ENCODE results near the gene PSMB7. TPM values are rescaled to one million over a fixed set of nuclear protein-coding genes. Genes with fewer than 3 reads are reported as not detected.

PSMB7 gene
- total and polyA plus RNA-seq, 2 of the 8 experiments (the other 6 are each of a cell fraction or from before 2014, with no cell fraction given) = 222 to 357 TPM

DNA sequence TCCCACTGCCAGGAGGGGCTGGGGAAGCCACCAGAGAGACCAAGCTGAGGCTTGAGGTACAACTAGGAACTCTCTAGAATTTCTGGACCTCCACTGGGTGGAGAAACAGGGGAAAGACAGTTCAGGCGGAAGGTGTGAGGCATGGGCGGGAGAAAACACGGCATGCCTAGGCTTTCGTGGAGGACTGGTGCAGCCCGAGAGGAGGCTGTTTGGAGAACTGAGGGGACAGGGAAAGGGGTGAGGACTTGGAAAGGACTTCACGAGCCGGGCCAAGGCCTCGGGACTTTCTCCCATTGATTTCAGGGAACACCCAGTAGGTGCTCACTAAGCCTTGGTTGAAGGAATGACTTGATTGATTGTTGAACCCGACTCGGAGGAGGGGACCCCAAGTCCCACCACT lies 25.5 kb upstream of the PSMB7 start:
- no peak overlapping the region for H3K4ac ChIP-seq (replicated peaks; ENCODE audit: insufficient read length, low read depth, low read length)
- no peak overlapping the region for H3K4me3 ChIP-seq (ENCODE audit: extremely low read depth in 1 of 4, insufficient read depth in 2 of 4, low read depth in 3 of 4, low read length in 4 of 4)
- H2BK120ac ChIP-seq (replicated peaks; ENCODE audit: low read depth, low read length) = no peak overlapping the region
- TF ChIP-seq SIN3A (conservative IDR thresholded peaks at IDR 0.05 in 1 of 2, IDR thresholded peaks at IDR 0.05 in 1 of 2; ENCODE audit: low read depth in 1 of 2, low read length in 2 of 2) = no peak
- TF ChIP-seq SIX5 (IDR thresholded peaks at IDR 0.05; ENCODE audit: low read depth, low read length) = no peak
- no peak for TF ChIP-seq EP300 (IDR thresholded peaks at IDR 0.05; ENCODE audit: borderline replicate concordance in 1 of 2, low read depth in 2 of 2, low read length in 2 of 2)
- no peak for TF ChIP-seq CREB1 (IDR thresholded peaks at IDR 0.05)
- no peak for TF ChIP-seq RAD21 (IDR thresholded peaks at IDR 0.05 in 1 of 2, conservative IDR thresholded peaks at IDR 0.05 in 1 of 2; ENCODE audit: low read depth in 2 of 2, low read length in 2 of 2)
- TF ChIP-seq TAF7 (optimal IDR thresholded peaks at IDR 0.05; ENCODE audit: borderline replicate concordance, low read depth, low read length) = no peak
- TF ChIP-seq RNF2 (IDR thresholded peaks at IDR 0.05; ENCODE audit: borderline replicate concordance, low read depth, low read length, missing control alignments, poor library complexity, severe bottlenecking) = no peak
- TF ChIP-seq, protein P1, sequence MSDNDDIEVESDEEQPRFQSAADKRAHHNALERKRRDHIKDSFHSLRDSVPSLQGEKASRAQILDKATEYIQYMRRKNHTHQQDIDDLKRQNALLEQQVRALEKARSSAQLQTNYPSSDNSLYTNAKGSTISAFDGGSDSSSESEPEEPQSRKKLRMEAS (IDR thresholded peaks at IDR 0.05) = no peak
- TF ChIP-seq SIRT6 (IDR thresholded peaks at IDR 0.05; ENCODE audit: low read length) = no peak
- TF ChIP-seq NANOG (IDR thresholded peaks at IDR 0.05; ENCODE audit: insufficient read depth, low read depth, low read length, poor library complexity, severe bottlenecking) = no peak
- no peak for TF ChIP-seq BACH1 (IDR thresholded peaks at IDR 0.05; ENCODE audit: low read length)
- no peak overlapping the region for H3K18ac ChIP-seq (ENCODE audit: extremely low read depth, low read length)
- POLR2A ChIA-PET (ENCODE audit: partially characterized antibody) = interaction anchor here (0.6 kb wide), 1 partner anchor 23 kb away, joined by 3 read pairs; no protein-coding TSS in a partner anchor
- H3K27me3 ChIP-seq (replicated peaks in 1 of 4; ENCODE audit: control insufficient read depth in 3 of 4, extremely low read depth in 1 of 4, insufficient read depth in 3 of 4, low read length in 3 of 4) = no peaks in the 10 kb centered on the region; a peak in 1 of 7 replicates
- DNase-seq (ENCODE audit: low read depth in 1 of 2, low spot score in 2 of 2) = no peak
- no peak overlapping the region for H4K91ac ChIP-seq (replicated peaks; ENCODE audit: insufficient read length, low read length)
- H2BK5ac ChIP-seq (ENCODE audit: low read depth, low read length) = no peak overlapping the region
- H3K14ac ChIP-seq (ENCODE audit: insufficient read length) = no peak overlapping the region
- H2AK5ac ChIP-seq (ENCODE audit: low read depth, low read length) = no peak overlapping the region
- H2AFZ ChIP-seq (ENCODE audit: low read length) = no peak overlapping the region
- no peak overlapping the region for H3K4me2 ChIP-seq (ENCODE audit: insufficient read depth in 1 of 2, low read depth in 2 of 2, low read length in 2 of 2)
- H4K8ac ChIP-seq (ENCODE audit: extremely low read depth, insufficient read depth, low read length) = no peak overlapping the region; the same call in 1 of the 2 replicates
- no peak overlapping the region for H2BK20ac ChIP-seq (ENCODE audit: low read length)
- WGBS, 2 experiments (ENCODE audit: extremely low coverage in 1 of 2, insufficient coverage in 1 of 2, insufficient read length in 1 of 2, insufficient replicate concordance in 2 of 2, low coverage in 1 of 2, low lambda C conversion rate in 2 of 2, missing lambda C conversion rate in 1 of 2) = 92% methylated on average over 10 of the region's 10 CpGs; no CpG with 5 or more reads in 1 of the 2 experiments
- no peak overlapping the region for H2BK12ac ChIP-seq (ENCODE audit: low read depth, low read length)
- H3K23me2 ChIP-seq (ENCODE audit: low read depth, low read length) = no peaks in the 10 kb centered on the region
- no peak overlapping the region for H3K23ac ChIP-seq (ENCODE audit: insufficient read length)
- no peak overlapping the region for H4K5ac ChIP-seq (ENCODE audit: insufficient read length, low read depth, low read length)
- H3K9ac ChIP-seq (replicated peaks in 1 of 4; ENCODE audit: extremely low read depth in 1 of 4, low read depth in 3 of 4, low read length in 3 of 4) = no peak overlapping the region
- H3K36me3 ChIP-seq (ENCODE audit: control insufficient read depth in 2 of 4, insufficient read depth in 4 of 4, low read length in 3 of 4) = no peaks in the 10 kb centered on the region
- CTCF ChIA-PET (ENCODE audit: partially characterized antibody) = interaction anchor here (0.6 to 9.8 kb wide), 7 partner anchors 8 to 271 kb away, joined by 3 to 87 read pairs (median 4); no protein-coding TSS in a partner anchor
- no peaks in the 10 kb centered on the region for H3K79me2 ChIP-seq (ENCODE audit: control insufficient read depth in 1 of 2, insufficient read depth in 2 of 2, low read length in 2 of 2)
- H4K20me1 ChIP-seq (replicated peaks in 1 of 2; ENCODE audit: control insufficient read depth in 1 of 2, insufficient read depth in 2 of 2, low read length in 2 of 2) = no peaks in the 10 kb centered on the region
- no peaks in the 10 kb centered on the region for H3K9me3 ChIP-seq (ENCODE audit: insufficient read depth in 2 of 2, low read depth in 1 of 2, low read length in 1 of 2)
- H3K56ac ChIP-seq (replicated peaks; ENCODE audit: insufficient read length, low read depth, low read length) = no peak overlapping the region
- H3K27ac ChIP-seq (ENCODE audit: low read depth, low read length) = no peak overlapping the region
- no peaks in the 10 kb centered on the region for H3K79me1 ChIP-seq (ENCODE audit: low read depth, low read length)
- H2BK15ac ChIP-seq (ENCODE audit: low read length) = no peak overlapping the region
- no peak for FAIRE-seq
- H3K4me1 ChIP-seq (replicated peaks in 1 of 4; ENCODE audit: control insufficient read depth in 3 of 4, insufficient read depth in 4 of 4, low read length in 3 of 4) = no peaks in the 10 kb centered on the region

All from H1 (cell line).